ENCODE data around the gene KIF16B. TPM values are rescaled to one million over a fixed set of nuclear protein-coding genes. Genes with fewer than 3 reads are reported as not detected.
A peak's percentile ranks its signal among the peaks of the same experiment; 100 is the strongest.

The KIF16B gene
- total and polyA plus RNA-seq, 2 of the 13 experiments (the other 11 are each of a cell fraction or from before 2014, with no cell fraction given): 6.9 to 18.0 TPM

DNA sequence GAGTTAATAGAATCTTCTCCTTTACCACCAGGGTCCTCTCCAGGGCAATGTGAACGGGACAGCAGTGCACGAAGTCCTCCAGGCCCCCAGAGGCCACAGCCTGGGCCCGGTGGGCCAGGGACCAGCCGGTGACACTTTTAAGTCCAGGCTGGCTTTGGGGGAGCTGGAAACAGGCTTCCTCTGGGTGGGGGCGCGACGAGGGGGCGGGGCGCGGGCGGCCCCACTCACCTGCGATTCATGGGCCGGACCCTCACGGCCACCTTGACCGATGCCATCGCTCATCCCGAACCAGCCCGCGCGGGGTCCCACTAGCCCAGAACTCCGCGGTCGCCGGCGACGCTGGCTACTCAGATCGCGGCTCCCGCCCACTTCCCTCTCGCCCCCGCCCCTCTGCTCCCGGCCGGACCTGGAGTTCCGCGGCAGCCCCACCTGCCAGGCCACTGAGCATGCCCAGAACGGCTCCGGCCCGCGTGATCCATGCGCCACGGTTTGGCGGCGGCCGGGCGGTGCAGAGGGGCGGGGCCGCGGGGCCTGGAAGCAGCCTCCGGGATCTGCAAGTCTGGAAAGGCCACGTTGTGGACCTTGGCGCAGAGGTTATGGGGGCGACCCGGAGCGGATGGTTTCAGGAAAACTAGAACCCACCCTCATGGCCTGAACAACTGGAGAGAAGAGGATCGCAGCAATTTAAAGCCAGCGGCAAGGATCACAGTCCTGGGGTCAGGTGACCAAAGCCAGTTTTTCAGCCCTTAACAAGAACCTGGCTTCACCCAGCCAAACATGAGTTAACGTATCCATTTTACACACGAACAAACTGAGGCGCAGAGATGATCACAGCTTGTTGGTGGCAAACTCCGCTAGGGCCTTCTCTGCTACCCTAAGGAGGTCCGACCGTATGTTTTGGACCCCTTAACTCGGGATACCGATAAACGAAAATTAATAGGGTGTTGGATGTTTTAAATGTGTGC lies at the start of gene KIF16B (continued):
- TF ChIP-seq, protein P1, sequence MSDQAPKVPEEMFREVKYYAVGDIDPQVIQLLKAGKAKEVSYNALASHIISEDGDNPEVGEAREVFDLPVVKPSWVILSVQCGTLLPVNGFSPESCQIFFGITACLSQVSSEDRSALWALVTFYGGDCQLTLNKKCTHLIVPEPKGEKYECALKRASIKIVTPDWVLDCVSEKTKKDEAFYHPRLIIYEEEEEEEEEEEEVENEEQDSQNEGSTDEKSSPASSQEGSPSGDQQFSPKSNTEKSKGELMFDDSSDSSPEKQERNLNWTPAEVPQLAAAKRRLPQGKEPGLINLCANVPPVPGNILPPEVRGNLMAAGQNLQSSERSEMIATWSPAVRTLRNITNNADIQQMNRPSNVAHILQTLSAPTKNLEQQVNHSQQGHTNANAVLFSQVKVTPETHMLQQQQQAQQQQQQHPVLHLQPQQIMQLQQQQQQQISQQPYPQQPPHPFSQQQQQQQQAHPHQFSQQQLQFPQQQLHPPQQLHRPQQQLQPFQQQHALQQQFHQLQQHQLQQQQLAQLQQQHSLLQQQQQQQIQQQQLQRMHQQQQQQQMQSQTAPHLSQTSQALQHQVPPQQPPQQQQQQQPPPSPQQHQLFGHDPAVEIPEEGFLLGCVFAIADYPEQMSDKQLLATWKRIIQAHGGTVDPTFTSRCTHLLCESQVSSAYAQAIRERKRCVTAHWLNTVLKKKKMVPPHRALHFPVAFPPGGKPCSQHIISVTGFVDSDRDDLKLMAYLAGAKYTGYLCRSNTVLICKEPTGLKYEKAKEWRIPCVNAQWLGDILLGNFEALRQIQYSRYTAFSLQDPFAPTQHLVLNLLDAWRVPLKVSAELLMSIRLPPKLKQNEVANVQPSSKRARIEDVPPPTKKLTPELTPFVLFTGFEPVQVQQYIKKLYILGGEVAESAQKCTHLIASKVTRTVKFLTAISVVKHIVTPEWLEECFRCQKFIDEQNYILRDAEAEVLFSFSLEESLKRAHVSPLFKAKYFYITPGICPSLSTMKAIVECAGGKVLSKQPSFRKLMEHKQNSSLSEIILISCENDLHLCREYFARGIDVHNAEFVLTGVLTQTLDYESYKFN (CRISPR knock-in tag; conservative IDR thresholded peaks at IDR 0.05): peak; percentile 81
- TF ChIP-seq TAF1 (CRISPR knock-in tag; IDR thresholded peaks at IDR 0.05) (peak; percentile 90), NR2F6 (IDR thresholded peaks at IDR 0.05) (peak; percentile 59), NR2F6 (CRISPR knock-in tag; IDR thresholded peaks at IDR 0.05) (peak; percentile 83), NRL (CRISPR knock-in tag; IDR thresholded peaks at IDR 0.05; ENCODE audit: borderline replicate concordance) (peak; percentile 96), ZNF629 (CRISPR knock-in tag; conservative IDR thresholded peaks at IDR 0.05) (peak; percentile 100), ZBTB8A (CRISPR knock-in tag; IDR thresholded peaks at IDR 0.05; ENCODE audit: borderline replicate concordance, low read depth) (0 out of 2 replicates have a peak, but pooled peaks have one; percentile 12), AGO2 (optimal IDR thresholded peaks at IDR 0.05; ENCODE audit: low read depth, low read length) (no peak), ZNF431 (CRISPR knock-in tag; IDR thresholded peaks at IDR 0.05; ENCODE audit: borderline replicate concordance, low read depth) (peak; percentile 89), ZNF503 (CRISPR knock-in tag; IDR thresholded peaks at IDR 0.05) (peak; percentile 94), FOXK2 (IDR thresholded peaks at IDR 0.05) (no peak), ZNF501 (CRISPR knock-in tag; IDR thresholded peaks at IDR 0.05) (peak; percentile 99)
- TF ChIP-seq, protein P2, sequence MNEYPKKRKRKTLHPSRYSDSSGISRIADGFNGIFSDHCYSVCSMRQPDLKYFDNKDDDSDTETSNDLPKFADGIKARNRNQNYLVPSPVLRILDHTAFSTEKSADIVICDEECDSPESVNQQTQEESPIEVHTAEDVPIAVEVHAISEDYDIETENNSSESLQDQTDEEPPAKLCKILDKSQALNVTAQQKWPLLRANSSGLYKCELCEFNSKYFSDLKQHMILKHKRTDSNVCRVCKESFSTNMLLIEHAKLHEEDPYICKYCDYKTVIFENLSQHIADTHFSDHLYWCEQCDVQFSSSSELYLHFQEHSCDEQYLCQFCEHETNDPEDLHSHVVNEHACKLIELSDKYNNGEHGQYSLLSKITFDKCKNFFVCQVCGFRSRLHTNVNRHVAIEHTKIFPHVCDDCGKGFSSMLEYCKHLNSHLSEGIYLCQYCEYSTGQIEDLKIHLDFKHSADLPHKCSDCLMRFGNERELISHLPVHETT (CRISPR knock-in tag; conservative IDR thresholded peaks at IDR 0.05): peak; percentile 90
- TF ChIP-seq, protein P3, sequence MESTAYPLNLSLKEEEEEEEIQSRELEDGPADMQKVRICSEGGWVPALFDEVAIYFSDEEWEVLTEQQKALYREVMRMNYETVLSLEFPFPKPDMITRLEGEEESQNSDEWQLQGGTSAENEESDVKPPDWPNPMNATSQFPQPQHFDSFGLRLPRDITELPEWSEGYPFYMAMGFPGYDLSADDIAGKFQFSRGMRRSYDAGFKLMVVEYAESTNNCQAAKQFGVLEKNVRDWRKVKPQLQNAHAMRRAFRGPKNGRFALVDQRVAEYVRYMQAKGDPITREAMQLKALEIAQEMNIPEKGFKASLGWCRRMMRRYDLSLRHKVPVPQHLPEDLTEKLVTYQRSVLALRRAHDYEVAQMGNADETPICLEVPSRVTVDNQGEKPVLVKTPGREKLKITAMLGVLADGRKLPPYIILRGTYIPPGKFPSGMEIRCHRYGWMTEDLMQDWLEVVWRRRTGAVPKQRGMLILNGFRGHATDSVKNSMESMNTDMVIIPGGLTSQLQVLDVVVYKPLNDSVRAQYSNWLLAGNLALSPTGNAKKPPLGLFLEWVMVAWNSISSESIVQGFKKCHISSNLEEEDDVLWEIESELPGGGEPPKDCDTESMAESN (CRISPR knock-in tag; conservative IDR thresholded peaks at IDR 0.05): peak; percentile 99
- TF ChIP-seq, protein P4, sequence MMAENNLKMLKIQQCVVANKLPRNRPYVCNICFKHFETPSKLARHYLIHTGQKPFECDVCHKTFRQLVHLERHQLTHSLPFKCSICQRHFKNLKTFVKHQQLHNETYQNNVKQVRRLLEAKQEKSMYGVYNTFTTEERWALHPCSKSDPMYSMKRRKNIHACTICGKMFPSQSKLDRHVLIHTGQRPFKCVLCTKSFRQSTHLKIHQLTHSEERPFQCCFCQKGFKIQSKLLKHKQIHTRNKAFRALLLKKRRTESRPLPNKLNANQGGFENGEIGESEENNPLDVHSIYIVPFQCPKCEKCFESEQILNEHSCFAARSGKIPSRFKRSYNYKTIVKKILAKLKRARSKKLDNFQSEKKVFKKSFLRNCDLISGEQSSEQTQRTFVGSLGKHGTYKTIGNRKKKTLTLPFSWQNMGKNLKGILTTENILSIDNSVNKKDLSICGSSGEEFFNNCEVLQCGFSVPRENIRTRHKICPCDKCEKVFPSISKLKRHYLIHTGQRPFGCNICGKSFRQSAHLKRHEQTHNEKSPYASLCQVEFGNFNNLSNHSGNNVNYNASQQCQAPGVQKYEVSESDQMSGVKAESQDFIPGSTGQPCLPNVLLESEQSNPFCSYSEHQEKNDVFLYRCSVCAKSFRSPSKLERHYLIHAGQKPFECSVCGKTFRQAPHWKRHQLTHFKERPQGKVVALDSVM (CRISPR knock-in tag; IDR thresholded peaks at IDR 0.05): peak; percentile 73
- TF ChIP-seq, protein P5, sequence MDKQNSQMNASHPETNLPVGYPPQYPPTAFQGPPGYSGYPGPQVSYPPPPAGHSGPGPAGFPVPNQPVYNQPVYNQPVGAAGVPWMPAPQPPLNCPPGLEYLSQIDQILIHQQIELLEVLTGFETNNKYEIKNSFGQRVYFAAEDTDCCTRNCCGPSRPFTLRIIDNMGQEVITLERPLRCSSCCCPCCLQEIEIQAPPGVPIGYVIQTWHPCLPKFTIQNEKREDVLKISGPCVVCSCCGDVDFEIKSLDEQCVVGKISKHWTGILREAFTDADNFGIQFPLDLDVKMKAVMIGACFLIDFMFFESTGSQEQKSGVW (CRISPR knock-in tag; IDR thresholded peaks at IDR 0.05; ENCODE audit: borderline replicate concordance): no peak; the same call in 1 of the 2 replicates
